Measurements from ENCODE around the gene RNF14. TPM values are rescaled to one million over a fixed set of nuclear protein-coding genes. Genes with fewer than 3 reads are reported as not detected.

The RNF14 gene
- total RNA-seq, 1 experiment from 2014 or later: 20.1 TPM

DNA sequence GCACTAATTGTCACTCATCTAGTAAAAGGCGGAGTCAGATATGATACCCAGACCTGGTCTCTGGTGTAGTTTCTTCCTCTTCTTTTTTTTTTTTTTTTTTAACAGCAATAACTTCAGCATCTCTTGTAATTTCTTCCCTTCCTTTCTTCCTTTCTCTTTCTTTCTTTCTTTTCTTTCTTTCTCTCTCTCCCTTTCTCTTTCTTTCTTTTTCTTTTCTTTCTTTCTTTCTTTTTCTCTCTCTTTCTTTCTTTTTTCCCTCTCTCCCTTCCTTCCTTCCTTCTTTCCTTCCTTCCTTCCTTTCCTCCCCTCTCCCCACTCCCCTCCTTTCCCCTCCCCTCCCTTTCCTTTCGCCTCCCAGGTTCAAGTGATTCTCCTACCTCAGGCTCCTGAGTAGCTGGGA lies 69.8 kb downstream of the RNF14 start:
- Mint-ChIP-seq H3K4me1 (peaks cover 0 to 2% of the 10 kb centered on the region in 2 experiments; a peak in 2 of 4 replicates), H3K36me3 (ENCODE audit: insufficient read depth in 1 of 3, low read depth in 3 of 3) (no peaks in the 10 kb centered on the region), H3K27me3 (ENCODE audit: low read depth) (peaks cover 1% of the 10 kb centered on the region), H3K4me3 (no peak overlapping the region), H3K27ac (no peak overlapping the region), H3K9me3 (no peaks in the 10 kb centered on the region)
- H3K9me3 ChIP-seq (ENCODE audit: control insufficient read depth, low read depth, low read length): no peaks in the 10 kb centered on the region
- H3K23me2 ChIP-seq (ENCODE audit: insufficient read length, low read depth, low read length, poor library complexity, severe bottlenecking): no peaks in the 10 kb centered on the region
- no peak overlapping the region for H3K56ac ChIP-seq (ENCODE audit: insufficient read length, low read depth, low read length)
- no peak overlapping the region for H3K18ac ChIP-seq (ENCODE audit: insufficient read length, low read depth, low read length)
- no peak overlapping the region for H2BK5ac ChIP-seq (ENCODE audit: insufficient read length, low read length)
- no peak overlapping the region for H3K23ac ChIP-seq (ENCODE audit: insufficient read length, low read depth, low read length)
- no peak overlapping the region for H3K14ac ChIP-seq (ENCODE audit: insufficient read depth, low read length)
- WGBS (ENCODE audit: extremely low coverage, insufficient read length, low lambda C conversion rate): no CpG with 5 or more reads among the region's 2 CpGs
- DNase-seq: no peak
- no peaks in the 10 kb centered on the region for H3K27me3 ChIP-seq (ENCODE audit: insufficient read depth, low read length)
- H3T11ph ChIP-seq (ENCODE audit: low read length): no peak overlapping the region
- no peak overlapping the region for H2BK15ac ChIP-seq (ENCODE audit: low read depth, low read length)
- no peak overlapping the region for H4K8ac ChIP-seq (replicated peaks; ENCODE audit: insufficient read length, low read depth, low read length)
- H2BK120ac ChIP-seq (ENCODE audit: low read depth, low read length, poor library complexity, severe bottlenecking): no peak overlapping the region
- no peak overlapping the region for H2AK5ac ChIP-seq (ENCODE audit: insufficient read length, low read length)
- H4K20me1 ChIP-seq (ENCODE audit: control insufficient read depth, insufficient read depth, insufficient read length): no peaks in the 10 kb centered on the region
- no peak overlapping the region for H3K4ac ChIP-seq (ENCODE audit: low read depth, low read length)
- no peak overlapping the region for H3K4me2 ChIP-seq (ENCODE audit: insufficient read depth, insufficient read length, low read length)
- no peak overlapping the region for H3K9ac ChIP-seq (ENCODE audit: extremely low read depth, insufficient read length, low read length)
- H2BK20ac ChIP-seq (ENCODE audit: low read depth, low read length, poor library complexity, severe bottlenecking): no peak overlapping the region
- no peak overlapping the region for H4K91ac ChIP-seq (ENCODE audit: insufficient read length, low read depth, low read length)
- no peak overlapping the region for H2AFZ ChIP-seq (ENCODE audit: low read length)
- no peaks in the 10 kb centered on the region for H3K4me1 ChIP-seq (ENCODE audit: insufficient read depth, low read length)
- no peak overlapping the region for H3K27ac ChIP-seq (ENCODE audit: insufficient read length, low read depth, low read length)
- H4K5ac ChIP-seq (ENCODE audit: insufficient read length, low read depth, low read length): no peak overlapping the region
- TF ChIP-seq, protein P1, sequence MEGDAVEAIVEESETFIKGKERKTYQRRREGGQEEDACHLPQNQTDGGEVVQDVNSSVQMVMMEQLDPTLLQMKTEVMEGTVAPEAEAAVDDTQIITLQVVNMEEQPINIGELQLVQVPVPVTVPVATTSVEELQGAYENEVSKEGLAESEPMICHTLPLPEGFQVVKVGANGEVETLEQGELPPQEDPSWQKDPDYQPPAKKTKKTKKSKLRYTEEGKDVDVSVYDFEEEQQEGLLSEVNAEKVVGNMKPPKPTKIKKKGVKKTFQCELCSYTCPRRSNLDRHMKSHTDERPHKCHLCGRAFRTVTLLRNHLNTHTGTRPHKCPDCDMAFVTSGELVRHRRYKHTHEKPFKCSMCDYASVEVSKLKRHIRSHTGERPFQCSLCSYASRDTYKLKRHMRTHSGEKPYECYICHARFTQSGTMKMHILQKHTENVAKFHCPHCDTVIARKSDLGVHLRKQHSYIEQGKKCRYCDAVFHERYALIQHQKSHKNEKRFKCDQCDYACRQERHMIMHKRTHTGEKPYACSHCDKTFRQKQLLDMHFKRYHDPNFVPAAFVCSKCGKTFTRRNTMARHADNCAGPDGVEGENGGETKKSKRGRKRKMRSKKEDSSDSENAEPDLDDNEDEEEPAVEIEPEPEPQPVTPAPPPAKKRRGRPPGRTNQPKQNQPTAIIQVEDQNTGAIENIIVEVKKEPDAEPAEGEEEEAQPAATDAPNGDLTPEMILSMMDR (conservative IDR thresholded peaks at IDR 0.05): no peak
- no peaks in the 10 kb centered on the region for H3K79me2 ChIP-seq (ENCODE audit: insufficient read depth, low read length)
- H3K79me1 ChIP-seq (ENCODE audit: insufficient read depth, low read depth, low read length, poor library complexity, severe bottlenecking): no peaks in the 10 kb centered on the region
- no peak overlapping the region for H2BK12ac ChIP-seq (ENCODE audit: insufficient read length, low read depth, low read length)

Other genes with a start within 250 kb of the RNF14 start
- 127 and 131 TPM in 2 replicates for gene PCDH1, start 90.7 kb upstream of the RNF14 start, total RNA-seq (2021)
- 72.7 and 75.3 TPM in 2 replicates for gene DELE1, start 45.2 kb upstream of the RNF14 start, total RNA-seq (2021)
- gene PCDH12, start 10.9 kb upstream of the RNF14 start, total RNA-seq (2021): not detected in 2 replicates
- 66.8 and 68.4 TPM in 2 replicates for gene GNPDA1, start 43.9 kb downstream of the RNF14 start, total RNA-seq (2021)
- 26.6 TPM in 2 replicates for gene NDFIP1, start 139.7 kb downstream of the RNF14 start, total RNA-seq (2021)